Activated CD4-positive, alpha-beta T cell treated with anti-CD3 and anti-CD28 coated beads, Interleukin-2, Interleukin-6, amounts not matched to agents 100 ng/mL and 50 ng/mL, durations not matched to agents 16 hours and 8 hours (primary cell): Measurements from ENCODE around the gene GPBP1.
"Not testable (repeated sequence)": the region's sequence is repeated elsewhere in the genome, so short reads cannot be mapped to it uniquely, and the experiment has no call there.

Experiments used
- DNase-seq: peaks from one replicate; pipeline ENCODE4 v3.0.0-alpha.2; 2020

Gene GPBP1

GRCh38 chr5:57215629-57216195 is 41.9 kb downstream of the GPBP1 start:
- no peak for DNase-seq

GRCh38 chr5:57216714-57217113 is 42.9 kb downstream of the GPBP1 start:
- no peak for DNase-seq

DNA sequence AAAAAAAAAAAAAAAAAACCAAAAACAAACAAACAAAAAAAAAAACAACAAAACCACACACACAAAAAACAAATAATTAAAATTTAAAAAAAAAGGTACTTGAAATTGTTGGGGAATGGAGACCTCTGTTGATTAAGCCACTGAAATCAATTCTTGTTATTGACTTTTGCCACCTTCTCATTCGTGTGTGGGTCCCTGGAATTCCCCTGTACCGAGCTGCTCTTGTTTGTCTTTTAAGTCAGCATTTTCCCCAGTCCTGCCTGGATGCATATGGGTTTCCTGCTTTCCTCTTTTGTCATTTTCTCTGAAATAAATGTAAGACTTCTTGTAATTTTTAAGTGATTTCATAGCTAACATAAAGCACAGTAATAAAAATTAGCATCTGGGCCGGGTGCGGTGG is 45.5 kb downstream of the GPBP1 start:
- DNase-seq, result peak; percentile 42

DNA sequence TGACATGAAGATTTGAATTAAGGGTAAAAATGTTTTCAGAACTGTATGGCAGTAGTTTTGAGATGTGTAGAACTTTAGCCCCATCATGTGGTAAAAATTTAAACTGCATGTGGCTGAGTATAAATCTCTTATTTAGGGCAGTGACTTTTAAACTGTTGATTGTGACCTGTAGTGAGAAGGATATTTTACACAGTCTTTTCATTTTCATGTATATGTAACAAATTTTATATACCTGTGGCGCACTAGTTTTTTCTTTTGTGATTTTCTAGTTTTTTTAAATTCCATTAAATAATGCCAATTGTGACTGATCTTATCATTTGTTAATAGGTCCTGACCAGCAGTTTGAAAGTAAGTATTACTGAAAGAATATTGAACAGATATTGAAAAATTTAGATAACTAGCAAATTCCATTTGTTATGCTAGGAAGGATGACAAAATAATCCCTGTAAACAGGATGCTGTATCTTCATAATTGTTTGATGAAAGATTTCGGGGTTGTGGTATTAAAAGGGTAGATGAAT is 47.2 kb downstream of the GPBP1 start:
- peak; percentile 70 for DNase-seq

DNA sequence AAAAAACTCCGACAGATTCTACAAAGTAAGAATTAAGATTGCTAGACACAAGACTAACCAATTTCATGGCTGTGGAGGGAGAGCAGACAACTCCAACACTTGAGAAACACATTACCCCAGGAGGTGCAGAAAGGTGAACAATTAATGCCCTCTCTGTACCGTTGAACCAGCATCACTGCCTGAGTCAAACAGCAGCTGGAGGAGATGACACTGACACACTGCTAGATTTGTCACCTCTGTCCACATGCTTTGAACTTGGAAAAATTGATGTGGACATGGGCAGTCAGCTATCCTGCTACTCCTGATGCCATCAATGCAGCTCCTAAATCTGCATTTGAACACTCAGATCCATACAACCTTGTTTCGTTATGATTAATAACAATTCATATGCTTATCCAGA is 51.7 kb downstream of the GPBP1 start:
- DNase-seq, result peak; percentile 25

DNA sequence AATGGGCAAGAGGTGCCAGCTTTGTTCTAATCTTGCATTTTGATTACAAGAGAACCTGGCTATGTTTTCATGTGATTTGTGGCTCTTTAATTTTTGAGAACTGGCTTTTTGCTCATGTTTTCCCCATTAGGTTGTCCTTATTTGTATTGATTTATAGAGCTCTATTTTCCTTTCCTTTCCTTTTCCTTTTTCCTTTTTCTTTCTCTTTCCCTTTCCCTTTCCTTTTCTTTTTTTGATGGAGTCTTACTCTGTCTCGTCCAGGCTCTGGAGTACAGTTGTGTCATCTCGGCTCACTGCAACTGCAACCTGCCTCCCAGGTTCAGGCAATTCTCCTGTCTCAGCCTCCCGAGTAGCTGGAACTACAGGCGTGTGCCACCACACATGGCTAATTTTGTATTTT is 55.5 kb downstream of the GPBP1 start:
- no peak for DNase-seq

GRCh38 chr5:57231607-57232006 is 57.7 kb downstream of the GPBP1 start:
- no peak for DNase-seq

- DNase-seq, result no peak
Observed at GRCh38 chr5:57232293-57233033, 58.6 kb downstream of the GPBP1 start.

- peak; percentile 8 for DNase-seq
Observed at GRCh38 chr5:57243286-57244137, 69.7 kb downstream of the GPBP1 start.

DNA sequence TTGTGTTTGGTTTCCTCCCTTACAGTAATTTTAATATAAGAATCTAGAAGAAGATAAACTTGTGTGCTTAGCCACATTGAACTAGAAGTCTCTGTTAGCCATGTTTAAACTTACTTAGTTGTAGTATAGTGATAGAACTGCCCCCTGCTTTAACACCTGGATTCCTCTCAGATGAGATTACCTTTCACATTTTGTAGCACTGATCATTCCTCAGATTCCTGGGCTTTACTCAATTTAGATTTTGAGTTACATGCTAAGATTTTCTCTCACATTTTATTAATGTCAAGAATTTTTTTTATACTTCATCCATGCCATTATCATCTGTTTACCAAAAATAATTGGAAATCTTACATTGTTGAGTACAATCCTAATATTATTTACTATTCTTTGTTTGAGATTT is 70.5 kb downstream of the GPBP1 start:
- no peak for DNase-seq

- DNase-seq, result no peak
Observed at GRCh38 chr5:57246426-57246825, 72.6 kb downstream of the GPBP1 start.

DNA sequence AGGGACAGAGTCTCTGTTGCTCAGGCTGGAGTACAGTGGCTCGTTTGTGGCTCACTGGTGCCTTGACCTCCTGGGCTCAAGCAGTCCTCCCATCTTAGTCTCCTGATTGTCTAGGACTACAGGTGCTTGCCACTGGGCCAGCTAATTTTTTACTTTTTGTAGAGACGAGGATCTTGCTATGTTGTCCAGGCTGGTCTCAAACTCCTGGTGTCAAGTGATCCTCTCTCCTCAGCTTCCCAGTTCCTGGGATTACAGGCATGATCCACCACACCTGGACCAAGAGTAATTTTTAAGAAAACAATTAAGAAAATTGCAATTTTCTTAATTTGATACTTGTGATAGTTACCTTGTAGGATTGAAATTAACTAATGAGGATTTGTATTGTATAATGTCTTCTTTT is 73.9 kb downstream of the GPBP1 start:
- DNase-seq, result no peak

DNA sequence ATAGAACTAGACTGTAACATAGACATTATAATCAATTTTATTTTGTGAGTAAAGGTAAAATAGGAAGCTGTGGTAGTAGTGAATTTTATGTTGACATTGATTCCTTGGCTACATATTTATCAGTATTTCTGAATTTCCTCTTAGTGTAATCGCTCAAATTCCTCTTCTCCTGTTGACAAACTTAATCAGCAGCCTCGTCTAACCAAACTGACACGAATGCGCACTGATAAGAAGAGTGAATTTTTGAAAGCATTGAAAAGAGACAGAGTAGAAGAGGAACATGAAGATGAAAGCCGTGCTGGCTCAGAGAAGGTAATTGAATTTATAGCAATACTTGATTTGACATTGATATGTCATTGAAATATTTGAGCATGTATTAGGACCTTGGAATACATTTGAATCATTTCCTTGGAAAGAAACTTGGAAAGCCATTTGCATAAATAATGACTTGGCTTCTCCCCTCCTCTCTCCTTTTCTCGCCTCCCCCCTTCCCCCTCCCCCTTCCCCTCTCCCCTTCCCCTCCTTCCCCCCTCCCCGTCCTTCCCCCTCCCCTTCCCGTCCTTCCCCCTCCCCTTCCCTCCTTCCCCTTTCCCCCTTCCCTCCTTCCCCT is 75.5 kb downstream of the GPBP1 start:
- no peak for DNase-seq

- DNase-seq, result peak; percentile 35
Observed at GRCh38 chr5:57258052-57258451, 84.2 kb downstream of the GPBP1 start.

DNA sequence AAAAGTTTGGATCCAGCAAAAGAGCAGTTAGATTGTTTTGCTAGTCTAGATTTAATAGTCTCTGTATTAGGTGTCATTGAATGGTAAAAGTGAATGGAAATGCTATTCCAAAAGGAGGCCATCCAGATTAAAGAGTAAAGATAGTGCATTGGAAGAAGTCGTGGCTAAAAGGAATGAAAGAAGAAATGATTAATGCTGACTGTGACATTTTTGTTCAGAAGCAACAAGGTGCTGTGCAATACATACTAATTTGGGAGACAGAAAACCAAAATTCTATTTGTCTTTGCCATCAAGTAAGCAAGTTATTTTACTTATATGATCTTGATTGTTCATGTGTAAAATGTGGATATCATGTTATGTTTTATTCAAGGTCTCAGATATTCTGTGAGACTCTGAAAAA is 85.1 kb downstream of the GPBP1 start:
- DNase-seq, result no peak

DNA sequence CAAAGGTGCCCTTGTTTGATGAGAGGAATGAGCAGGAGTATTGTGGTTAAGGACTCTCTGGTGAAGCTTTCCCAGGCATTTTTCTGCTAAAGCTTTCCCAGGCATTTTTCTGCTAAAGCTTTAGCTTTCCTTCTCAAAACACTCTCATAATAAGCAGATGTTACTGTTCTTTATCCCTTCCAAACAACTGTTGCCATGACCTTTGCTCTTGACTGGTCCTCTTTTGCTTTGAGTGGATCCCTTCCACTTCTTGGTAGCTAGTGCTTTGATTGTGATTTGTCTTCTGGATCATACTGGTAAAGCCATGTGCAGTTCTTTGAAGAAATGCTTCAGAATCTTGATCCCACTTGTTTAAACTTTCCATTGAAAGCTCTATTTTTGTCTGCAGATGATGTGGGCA is 85.8 kb downstream of the GPBP1 start:
- no peak for DNase-seq

DNA sequence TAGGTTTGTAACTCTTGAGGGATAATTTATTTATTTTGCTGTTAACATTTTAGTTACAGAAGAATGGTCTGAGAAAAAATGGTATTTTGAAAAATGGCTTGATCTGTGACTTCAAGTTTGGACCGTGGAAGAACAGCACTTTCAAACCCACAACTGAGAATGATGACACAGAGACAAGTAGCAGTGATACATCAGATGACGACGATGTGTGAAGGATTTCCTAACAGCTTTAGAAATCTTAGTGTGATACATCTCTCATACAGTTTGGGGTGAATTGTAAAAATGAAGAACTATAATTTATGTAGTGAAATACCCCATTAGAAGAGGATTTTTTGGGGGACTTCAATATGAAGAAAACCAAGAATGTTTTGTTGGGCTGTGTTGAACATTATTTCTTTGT is 88.7 kb downstream of the GPBP1 start:
- peak; percentile 12 for DNase-seq

- DNase-seq, result no peak
Observed at GRCh38 chr5:57267805-57268204, 93.9 kb downstream of the GPBP1 start.

DNA sequence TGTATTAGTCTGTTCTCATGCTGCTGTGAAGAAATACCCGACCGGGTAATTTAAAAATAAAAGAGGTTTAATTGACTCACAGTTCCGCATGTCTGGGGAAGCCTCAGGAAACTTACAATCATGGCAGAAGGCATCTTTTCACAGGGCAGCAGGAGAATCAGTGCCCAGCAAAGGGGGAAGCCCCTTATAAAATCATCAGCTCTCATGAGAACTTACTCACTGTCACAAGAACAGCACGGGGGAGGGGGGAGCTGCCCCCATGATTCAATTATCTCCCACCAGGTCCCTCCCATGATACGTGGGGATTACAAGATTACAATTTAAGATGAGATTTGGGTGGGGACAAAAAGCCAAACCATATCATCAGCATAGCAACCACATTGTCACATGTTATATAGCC is 102.5 kb downstream of the GPBP1 start:
- DNase-seq, result no peak

GRCh38 chr5:57277085-57277484 is 103.2 kb downstream of the GPBP1 start:
- no peak for DNase-seq

DNA sequence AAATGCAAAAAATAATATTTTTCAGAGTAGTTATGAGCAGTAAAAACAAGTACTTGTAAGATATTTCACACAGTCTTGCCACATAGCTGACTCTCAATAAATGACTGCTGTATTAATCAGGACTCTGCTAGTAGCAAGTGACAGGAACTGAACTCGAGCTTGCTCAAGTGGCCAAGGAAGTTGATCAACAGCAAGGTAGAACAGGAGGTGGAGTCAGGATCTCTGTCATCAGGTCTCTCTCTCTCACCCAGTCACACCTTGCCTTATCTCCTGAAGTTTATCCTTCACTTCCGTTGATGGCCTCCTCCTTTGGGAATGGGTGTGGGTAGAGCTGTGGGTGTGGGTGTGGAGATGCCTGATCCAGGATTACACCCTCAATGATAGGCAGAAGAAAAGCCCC is 107.0 kb downstream of the GPBP1 start:
- no peak for DNase-seq

DNA sequence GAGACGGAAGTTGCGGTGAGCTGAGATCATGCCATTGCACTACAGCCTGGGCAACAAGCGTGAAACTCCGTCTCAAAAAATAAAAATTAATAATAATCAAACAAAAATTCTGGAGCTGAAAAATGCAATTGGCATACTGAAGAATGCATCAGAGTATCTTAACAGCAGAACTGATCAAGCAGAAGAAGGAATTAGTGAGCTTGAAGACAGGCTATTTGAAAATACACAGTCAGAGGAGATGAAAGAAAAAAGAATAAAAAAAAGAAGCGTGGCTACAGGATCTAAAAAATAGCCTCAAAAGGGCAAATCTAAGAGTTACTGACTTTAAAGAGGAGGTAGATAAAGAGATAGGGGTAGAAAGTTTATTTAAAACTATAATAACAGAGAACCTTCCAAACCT is 111.2 kb downstream of the GPBP1 start:
- DNase-seq, result not testable (repeated sequence)

- DNase-seq, result no peak
Observed at GRCh38 chr5:57291894-57292293, 118.0 kb downstream of the GPBP1 start.
